AG04450 (cell line): Measurements from ENCODE around the gene ADH4. TPM values are rescaled to one million over a fixed set of nuclear protein-coding genes. Genes with fewer than 3 reads are reported as not detected.

Source experiments
- CTCF ChIA-PET: fragments of 300-600, 350-600 bp; formaldehyde crosslinking; extraction: SDS; loops from one replicate; lab custom pipeline; 2022; ENCODE audit warnings: antibody characterized with exemption, inconsistent platforms; lab: Charles Lee
- POLR2A ChIA-PET: fragments of 350-600 bp; formaldehyde crosslinking; extraction: SDS; loops from one replicate; lab custom pipeline; 2021; ENCODE audit warnings: antibody characterized with exemption, inconsistent platforms; lab: Yijun Ruan, JAX
- DNase-seq: peaks from one replicate; pipeline ENCODE4 v3.0.0-alpha.2; 2011; ENCODE audit warnings: low read depth, low spot score
- H3K27ac ChIP-seq: one replicate; pipeline ENCODE4 v1.5.1; 2012; ENCODE audit warnings: low read depth, low read length, control low read depth
- H3K27me3 ChIP-seq: one replicate; pipeline ENCODE4 v1.6.0; 2012; ENCODE audit warnings: low read length; ENCODE audit not compliant: control insufficient read depth, insufficient read depth
- H3K4me3 ChIP-seq: 2 replicates; pipeline ENCODE4 v1.5.1; 2011; ENCODE audit warnings: mild to moderate bottlenecking, low read depth, low read length, control low read depth
- H3K9me3 ChIP-seq: 2 replicates; pipeline ENCODE4 v1.5.1; 2012; ENCODE audit warnings: low read length; ENCODE audit not compliant: control insufficient read depth, insufficient read depth
- CTCF ChIP-seq: IDR thresholded peaks from 2 replicates; pipeline ENCODE4 v1.5.1; 2011; ENCODE audit warnings: low read depth, low read length, control low read depth, inconsistent platforms
- polyA plus RNA-seq: library from polyadenylated mRNA; depleted of rRNA; stranded (reverse); fragments of >200 nt; gene quantifications from 2 replicates; pipeline ENCODE4 v1.2.3, GENCODE V29; 2011

Gene ADH4
- polyA plus RNA-seq, 1 experiment = not detected

GRCh38 chr4:99151995-99152394 lies 7.9 kb upstream of the ADH4 start:
- H3K9me3 ChIP-seq = no peaks in the 10 kb centered on the region
- H3K27ac ChIP-seq = no peak overlapping the region
- no peaks in the 10 kb centered on the region for H3K27me3 ChIP-seq
- ChIA-PET POLR2A (no interaction called here), CTCF (interaction anchor here (1.7 kb wide), 1 partner anchor 8 kb away, joined by 5 read pairs; the partner anchor contains the start of gene ADH4)
- TF ChIP-seq CTCF = no peak
- DNase-seq = no peak
- no peak overlapping the region for H3K4me3 ChIP-seq

DNA sequence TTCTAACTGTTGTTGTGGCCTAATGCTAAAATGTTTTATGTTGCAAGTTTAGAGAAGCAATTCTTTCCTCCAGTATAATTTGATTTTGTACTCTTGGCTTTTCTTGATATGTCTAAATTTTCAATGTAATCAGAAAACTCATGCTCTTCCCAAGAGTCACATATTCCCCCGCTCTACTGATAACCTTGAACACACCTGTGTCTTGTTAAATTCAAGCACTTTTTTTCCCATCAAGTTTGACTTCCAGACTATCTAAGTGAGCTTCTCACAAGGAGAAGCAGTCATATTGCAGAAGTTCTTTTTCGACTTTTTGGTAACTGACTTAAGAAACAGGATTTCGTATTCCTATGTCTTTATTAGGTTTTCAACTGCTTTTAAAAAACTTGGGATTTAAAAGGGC lies 7.4 kb upstream of the ADH4 start:
- no peak for TF ChIP-seq CTCF
- Histone ChIP-seq H3K4me3 (no peak overlapping the region), H3K27me3 (no peaks in the 10 kb centered on the region), H3K9me3 (no peaks in the 10 kb centered on the region), H3K27ac (no peak overlapping the region)
- no peak for DNase-seq
- ChIA-PET POLR2A (no interaction called here), CTCF (interaction anchor here (0.8 to 1.7 kb wide), 2 partner anchors 7 to 34 kb away, joined by 5 to 6 read pairs; partner anchors contain the start of gene ADH4)

- Histone ChIP-seq H3K27ac (no peak overlapping the region), H3K9me3 (no peaks in the 10 kb centered on the region), H3K4me3 (no peak overlapping the region), H3K27me3 (no peaks in the 10 kb centered on the region)
- no peak for DNase-seq
- ChIA-PET CTCF (interaction anchor here (2.6 kb wide), 1 partner anchor 256 kb away, joined by 10 read pairs; no protein-coding TSS in a partner anchor), POLR2A (no interaction called here)
- no peak for TF ChIP-seq CTCF
Measured at GRCh38 chr4:99149426-99150019, 5.4 kb upstream of the ADH4 start.

DNA sequence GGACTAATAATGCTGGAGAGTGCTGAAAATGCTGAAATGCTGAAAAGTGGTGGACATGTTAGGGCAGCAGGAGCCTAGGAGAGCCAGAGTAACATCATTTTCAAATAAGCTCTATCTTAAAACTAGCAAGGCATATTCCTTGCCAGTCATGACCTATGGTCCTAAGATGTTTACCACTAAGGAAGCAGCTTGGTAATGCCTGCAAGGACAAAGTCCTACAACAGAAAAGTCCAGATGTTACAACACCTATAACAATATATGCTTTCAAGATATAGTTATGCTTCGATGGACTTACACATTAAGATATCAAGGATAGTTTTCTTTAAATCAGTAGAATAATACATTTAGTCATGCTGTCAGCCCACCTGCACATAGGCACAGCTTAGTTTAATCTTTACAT lies 4.5 kb upstream of the ADH4 start:
- POLR2A ChIA-PET = no interaction called here
- H3K27ac ChIP-seq = no peak overlapping the region
- DNase-seq = no peak
- no peak overlapping the region for H3K4me3 ChIP-seq
- no peak for TF ChIP-seq CTCF
- H3K9me3 ChIP-seq = no peaks in the 10 kb centered on the region
- H3K27me3 ChIP-seq = no peaks in the 10 kb centered on the region
- CTCF ChIA-PET = interaction anchor here (2.6 kb wide), 1 partner anchor 257 kb away, joined by 10 read pairs; no protein-coding TSS in a partner anchor

- no peaks in the 10 kb centered on the region for H3K9me3 ChIP-seq
- H3K4me3 ChIP-seq = no peak overlapping the region
- H3K27me3 ChIP-seq = no peaks in the 10 kb centered on the region
- no peak for TF ChIP-seq CTCF
- POLR2A ChIA-PET = no interaction called here
- no peak for DNase-seq
- H3K27ac ChIP-seq = no peak overlapping the region
- CTCF ChIA-PET = interaction anchor here (0.8 to 1.9 kb wide), 4 partner anchors 8 to 261 kb away, joined by 3 to 6 read pairs (median 5); no protein-coding TSS in a partner anchor
Measured at GRCh38 chr4:99144587-99144986, 490 bp upstream of the ADH4 start.
